PC-3 (cell line): ENCODE data around the gene PLEKHH3. TPM values are rescaled to one million over a fixed set of nuclear protein-coding genes. Genes with fewer than 3 reads are reported as not detected.

Source experiments
- ATAC-seq: fragments of 200-7000 bp; cut with Tn5 transposase; 2 replicates; pipeline ENCODE4 v1.9.1; 2020; ENCODE audit warnings: mild to moderate bottlenecking, moderate library complexity
- BruUV-seq: library from RNA; stranded (reverse); fragments of 400-500 nt; replicated peaks from 2 replicates; lab custom pipeline; 2021; lab: Mats Ljungman, UMichigan
- CTCF ChIA-PET: fragments of 300-600 bp; sonication (Branson Sonifier 250); formaldehyde crosslinking; loops from one replicate; lab custom pipeline; 2022; ENCODE audit warnings: antibody characterized with exemption; lab: Charles Lee
- POLR2A ChIA-PET: fragments of 300-600 bp; sonication (Branson Sonifier 250); formaldehyde crosslinking; loops from one replicate; lab custom pipeline; 2022; ENCODE audit warnings: antibody characterized with exemption; ENCODE audit not compliant: unreplicated experiment; lab: Charles Lee
- DNase-seq: peaks from one replicate; pipeline ENCODE4 v3.0.0-alpha.2; 2015
- H2AFZ ChIP-seq: fragments of 300-600 bp; sonication (generic); 2 replicates; pipeline ENCODE4 v1.6.0; 2016; ENCODE audit warnings: antibody characterized with exemption, low read length
- H3F3A ChIP-seq: fragments of 300-600 bp; sonication (generic); one replicate; pipeline ENCODE4 v1.6.0; 2017; ENCODE audit warnings: antibody characterized with exemption, low read length, control low read depth, mild to moderate bottlenecking; ENCODE audit not compliant: unreplicated experiment
- H3K27ac ChIP-seq: fragments of 300-600 bp; sonication (generic); 2 replicates; pipeline ENCODE4 v1.5.1; 2016; ENCODE audit warnings: mild to moderate bottlenecking, low read length
- H3K27me3 ChIP-seq: fragments of 300-600 bp; sonication (generic); 2 replicates; pipeline ENCODE4 v1.6.1; 2016; ENCODE audit warnings: low read length, mixed read lengths
- H3K36me3 ChIP-seq: fragments of 300-600 bp; sonication (generic); 2 replicates; pipeline ENCODE4 v1.6.1; 2016; ENCODE audit warnings: low read depth, mixed run types, low read length, mixed read lengths
- H3K4me1 ChIP-seq: fragments of 300-600 bp; sonication (generic); 2 replicates; pipeline ENCODE4 v1.5.1; 2016; ENCODE audit warnings: low read length; ENCODE audit not compliant: insufficient read depth
- H3K4me2 ChIP-seq: fragments of 300-600 bp; sonication (generic); 2 replicates; pipeline ENCODE4 v1.6.0; 2016; ENCODE audit warnings: low read length
- H3K4me3 ChIP-seq: fragments of 300-600 bp; sonication (generic); 2 replicates; pipeline ENCODE4 v1.5.1; 2016; ENCODE audit warnings: mild to moderate bottlenecking, low read length, mixed read lengths
- H3K79me2 ChIP-seq: fragments of 300-600 bp; sonication (generic); 2 replicates; pipeline ENCODE4 v1.6.1; 2017; ENCODE audit warnings: low read length, mixed read lengths
- H3K9ac ChIP-seq: fragments of 300-600 bp; sonication (generic); 2 replicates; pipeline ENCODE4 v1.6.0; 2016; ENCODE audit warnings: mild to moderate bottlenecking, low read length
- H3K9me2 ChIP-seq: fragments of 300-600 bp; sonication (generic); replicated peaks from 2 replicates; pipeline ENCODE4 v1.6.1; 2016; ENCODE audit warnings: mixed run types, low read length, mixed read lengths
- H3K9me3 ChIP-seq: fragments of 300-600 bp; sonication (generic); 2 replicates; pipeline ENCODE4 v1.6.1; 2016; ENCODE audit warnings: low read length, mixed read lengths
- H4K20me1 ChIP-seq: fragments of 300-600 bp; sonication (generic); 2 replicates; pipeline ENCODE4 v1.6.1; 2016; ENCODE audit warnings: low read length, mixed read lengths
- CTCF ChIP-seq: fragments of 300-600 bp; sonication (generic); conservative IDR thresholded peaks from 2 replicates; pipeline ENCODE4 v1.5.1; 2017; ENCODE audit warnings: antibody characterized with exemption, low read depth, mild to moderate bottlenecking, low read length
- EZH2 ChIP-seq: fragments of 300-600 bp; sonication (generic); IDR thresholded peaks from one replicate; pipeline ENCODE4 v1.6.1; 2017; ENCODE audit warnings: antibody characterized with exemption, mild to moderate bottlenecking, low read length; ENCODE audit not compliant: unreplicated experiment
- EZH2phosphoT487 ChIP-seq: fragments of 300-600 bp; sonication (generic); IDR thresholded peaks from 2 replicates; pipeline ENCODE4 v1.6.1; 2018; ENCODE audit warnings: mild to moderate bottlenecking, antibody characterized with exemption, low read length, borderline replicate concordance
- intact Hi-C: fragments of 100-400 bp; cut with micrococcal nuclease; formaldehyde crosslinking; loops from 2 replicates; pipeline ENCODE4 v1.9.0; 2023
- total RNA-seq: library from RNA; depleted of rRNA; stranded (reverse); fragments of >200 nt; gene quantifications from 2 replicates; pipeline ENCODE4 v1.2.3, GENCODE V29; 2014

PLEKHH3 gene
- total RNA-seq, 1 experiment from 2014 or later = 20.1 TPM

- TF ChIP-seq CTCF (no peak), EZH2phosphoT487 (no peak), EZH2 (no peak)
- Histone ChIP-seq H3K9ac (peak overlapping the region; percentile 22; the same call in 1 of the 2 replicates), H3K36me3 (no peaks in the 10 kb centered on the region), H3K79me2 (no peaks in the 10 kb centered on the region), H3K27me3 (no peaks in the 10 kb centered on the region), H3K4me1 (peaks cover 9% of the 10 kb centered on the region), H2AFZ (peak overlapping the region; percentile 97), H3K4me3 (peak overlapping the region; percentile 64), H3K4me2 (peak overlapping the region; percentile 91), H3K9me3 (no peaks in the 10 kb centered on the region), H4K20me1 (no peaks in the 10 kb centered on the region), H3K27ac (no peak overlapping the region), H3K9me2 (no peaks in the 10 kb centered on the region), H3F3A (no peaks in the 10 kb centered on the region)
- CTCF ChIA-PET = no interaction called here
- no TSS peak for BruUV-seq
- intact Hi-C loops = no loop called here
- ATAC-seq (peak; percentile 72), DNase-seq (peak; percentile 29)
- POLR2A ChIA-PET = no interaction called here
Measured at GRCh38 chr17:42653179-42654124, 23.3 kb downstream of the PLEKHH3 start.

GRCh38 chr17:42651392-42651791 lies 25.4 kb downstream of the PLEKHH3 start:
- Histone ChIP-seq H2AFZ (no peak overlapping the region), H3K4me2 (no peak overlapping the region), H3F3A (no peaks in the 10 kb centered on the region), H3K79me2 (no peaks in the 10 kb centered on the region), H3K27me3 (no peaks in the 10 kb centered on the region), H3K4me3 (no peak overlapping the region), H3K9me3 (no peaks in the 10 kb centered on the region), H3K4me1 (0 out of 2 replicates have a peak, but pooled peaks cover 3% of the 10 kb centered on the region), H3K9me2 (no peaks in the 10 kb centered on the region), H3K9ac (no peak overlapping the region), H4K20me1 (no peaks in the 10 kb centered on the region), H3K36me3 (no peaks in the 10 kb centered on the region), H3K27ac (no peak overlapping the region)
- TF ChIP-seq EZH2phosphoT487 (no peak), CTCF (no peak), EZH2 (no peak)
- ChIA-PET POLR2A (no interaction called here), CTCF (no interaction called here)
- DNase-seq = no peak
- intact Hi-C loops = no loop called here
- no TSS peak for BruUV-seq
- ATAC-seq = no peak

- Histone ChIP-seq H3K4me3 (no peak overlapping the region), H3K9me3 (no peaks in the 10 kb centered on the region), H3K9ac (no peak overlapping the region), H3K79me2 (no peaks in the 10 kb centered on the region), H3K4me2 (no peak overlapping the region), H4K20me1 (no peaks in the 10 kb centered on the region), H3K27me3 (no peaks in the 10 kb centered on the region), H2AFZ (no peak overlapping the region), H3K4me1 (no peaks in the 10 kb centered on the region), H3K36me3 (no peaks in the 10 kb centered on the region), H3K9me2 (no peaks in the 10 kb centered on the region), H3F3A (no peaks in the 10 kb centered on the region), H3K27ac (no peak overlapping the region)
- ATAC-seq (no peak), DNase-seq (no peak)
- CTCF ChIA-PET = no interaction called here
- POLR2A ChIA-PET = no interaction called here
- TF ChIP-seq EZH2 = no peak
- no peak for TF ChIP-seq CTCF
- TF ChIP-seq EZH2phosphoT487 = no peak
- BruUV-seq = no TSS peak
- intact Hi-C loops = no loop called here
Measured at GRCh38 chr17:42647778-42648177, 29.0 kb downstream of the PLEKHH3 start.
